DMS153 treated with DMSO at 0.1 percent for 48 hours (cell line): ENCODE data around the gene RAD51AP2.

Experiments
- DNase-seq: peaks from one replicate; lab custom pipeline; 2025; ENCODE audit not compliant: unreplicated experiment; lab: John Stamatoyannopoulos, UW

The RAD51AP2 gene

GRCh38 chr2:17471979-17472378 lies 46.3 kb downstream of the RAD51AP2 start:
- DNase-seq, result no peak

- DNase-seq, result no peak
Measured at GRCh38 chr2:17470855-17471641, 47.2 kb downstream of the RAD51AP2 start.

GRCh38 chr2:17461087-17461475 lies 57.2 kb downstream of the RAD51AP2 start:
- no peak for DNase-seq
